ENCODE data around the gene TRAF7. TPM values are rescaled to one million over a fixed set of nuclear protein-coding genes. Genes with fewer than 3 reads are reported as not detected.

TRAF7 gene
- total RNA-seq, 4 donors from 2014 or later, result 15.3 to 97.1 (median 51.7) TPM

GRCh38 chr16:2186505-2186904 lies 30.9 kb downstream of the TRAF7 start:
- H3K27ac ChIP-seq, result no peak overlapping the region
- intact Hi-C loops (cut with DNase I; ENCODE audit: low total_unique reads), result no loop called here
- H3K27me3 ChIP-seq, result no peaks in the 10 kb centered on the region
- TF ChIP-seq POLR2A (IDR thresholded peaks at IDR 0.05) (no peak), CTCF (IDR thresholded peaks at IDR 0.05) (no peak)
- H3K9me3 ChIP-seq, result no peaks in the 10 kb centered on the region
- no peak overlapping the region for H3K4me3 ChIP-seq
- DNase-seq, result no peak
- H3K36me3 ChIP-seq, result no peaks in the 10 kb centered on the region
- no peaks in the 10 kb centered on the region for H3K4me1 ChIP-seq

GRCh38 chr16:2187212-2187611 lies 31.6 kb downstream of the TRAF7 start:
- Histone ChIP-seq H3K4me1 (no peaks in the 10 kb centered on the region), H3K27me3 (no peaks in the 10 kb centered on the region), H3K4me3 (no peak overlapping the region), H3K36me3 (no peaks in the 10 kb centered on the region), H3K9me3 (no peaks in the 10 kb centered on the region), H3K27ac (no peak overlapping the region)
- no peak for DNase-seq
- no peak for TF ChIP-seq CTCF (IDR thresholded peaks at IDR 0.05)
- TF ChIP-seq POLR2A (IDR thresholded peaks at IDR 0.05), result no peak
- intact Hi-C loops (cut with DNase I; ENCODE audit: low total_unique reads), result no loop called here

- Histone ChIP-seq H3K27ac (no peak overlapping the region), H3K9me3 (no peaks in the 10 kb centered on the region), H3K4me3 (no peak overlapping the region), H3K4me1 (no peaks in the 10 kb centered on the region), H3K36me3 (no peaks in the 10 kb centered on the region), H3K27me3 (no peaks in the 10 kb centered on the region)
- no peak for DNase-seq
- no peak for TF ChIP-seq CTCF (IDR thresholded peaks at IDR 0.05)
- TF ChIP-seq POLR2A (IDR thresholded peaks at IDR 0.05), result no peak
- intact Hi-C loops (cut with DNase I; ENCODE audit: low total_unique reads), result no loop called here
Measured at GRCh38 chr16:2188395-2188794, 32.8 kb downstream of the TRAF7 start.

- no peaks in the 10 kb centered on the region for H3K36me3 ChIP-seq
- H3K27ac ChIP-seq, result no peak overlapping the region
- no peaks in the 10 kb centered on the region for H3K4me1 ChIP-seq
- H3K9me3 ChIP-seq, result no peaks in the 10 kb centered on the region
- H3K27me3 ChIP-seq, result no peaks in the 10 kb centered on the region
- TF ChIP-seq POLR2A (IDR thresholded peaks at IDR 0.05), result no peak
- H3K4me3 ChIP-seq, result no peak overlapping the region
- intact Hi-C loops (cut with DNase I; ENCODE audit: low total_unique reads), result no loop called here
- no peak for DNase-seq
Measured at GRCh38 chr16:2189252-2189893, 33.8 kb downstream of the TRAF7 start.

- Histone ChIP-seq H3K4me1 (peaks cover 0 to 1% of the 10 kb centered on the region in 2 donors), H3K9me3 (no peaks in the 10 kb centered on the region), H3K4me3 (no peak overlapping the region), H3K27me3 (peaks cover 0 to 5% of the 10 kb centered on the region in 2 donors), H3K27ac (no peak overlapping the region), H3K36me3 (no peaks in the 10 kb centered on the region)
- intact Hi-C loops (cut with DNase I; ENCODE audit: low total_unique reads), result no loop called here
- DNase-seq, result no peak
- no peak for TF ChIP-seq POLR2A (IDR thresholded peaks at IDR 0.05)
- TF ChIP-seq CTCF (IDR thresholded peaks at IDR 0.05), result no peak
Measured at GRCh38 chr16:2190002-2190658, 34.5 kb downstream of the TRAF7 start.
